D721Med (cell line): ENCODE results near the gene MSTN.

Source experiments
- DNase-seq: peaks from one replicate; pipeline ENCODE4 v3.0.0; 2011; ENCODE audit warnings: low spot score; ENCODE audit not compliant: insufficient read length
- FAIRE-seq: peaks from 2 replicates; lab custom pipeline; 2011; peaks lifted over from hg19 to GRCh38; lab: Jason Lieb, UNC
- CTCF ChIP-seq: IDR thresholded peaks from 2 replicates; pipeline ENCODE4 v1.5.1; 2012; ENCODE audit warnings: mild to moderate bottlenecking, control low read depth; ENCODE audit not compliant: insufficient read depth; ENCODE audit errors: missing control alignments

The MSTN gene

GRCh38 chr2:190068764-190069163 is 6.2 kb upstream of the MSTN start:
- no peak for DNase-seq
- FAIRE-seq = no peak
- TF ChIP-seq CTCF = no peak

GRCh38 chr2:190065839-190066238 is 3.3 kb upstream of the MSTN start:
- DNase-seq (no peak), FAIRE-seq (no peak)
- TF ChIP-seq CTCF = no peak

- FAIRE-seq = no peak
- no peak for DNase-seq
- TF ChIP-seq CTCF = no peak
These were observed 1.1 kb upstream of the MSTN start for GRCh38 chr2:190063624-190064023.

GRCh38 chr2:190062053-190062452 is 476 bp downstream of the MSTN start:
- DNase-seq = no peak
- FAIRE-seq = peak; percentile 72
- TF ChIP-seq CTCF = no peak

- no peak for DNase-seq
- FAIRE-seq = no peak
- no peak for TF ChIP-seq CTCF
These were observed 1.9 kb downstream of the MSTN start for GRCh38 chr2:190060626-190061025.

GRCh38 chr2:190060019-190060418 is 2.5 kb downstream of the MSTN start:
- FAIRE-seq (no peak), DNase-seq (no peak)
- TF ChIP-seq CTCF = no peak

- DNase-seq (no peak), FAIRE-seq (peak; percentile 11)
- TF ChIP-seq CTCF = no peak
These were observed 9.1 kb downstream of the MSTN start for GRCh38 chr2:190053426-190053825.
